Adrenal gland (tissue), 5 donors: Measurements from ENCODE around the gene CAMTA1.

Experiments used
- POLR2A ChIP-seq, 2 donors: fragments of 450-650 bp; IDR thresholded peaks; one replicate each; pipeline ENCODE4 v1.6.1; 2017; ENCODE audit warnings: antibody characterized with exemption in 2 of 2, mild to moderate bottlenecking in 2 of 2, moderate library complexity in 1 of 2
- TF ChIP-seq, protein P1 (sequence below), 6 experiments: fragments of 450-650 bp in 4 of 6; fragments of 200-600 bp in 2 of 6; sonication (generic) in 1 of 6; IDR thresholded peaks; 1 replicate in 5 of 6; 2 replicates in 1 of 6; pipeline versions ENCODE4 v1.5.1 to v1.8.0; 2016 to 2021; ENCODE audit warnings: antibody characterized with exemption in 6 of 6, mild to moderate bottlenecking in 2 of 6, moderate library complexity in 1 of 6
- donor health status: DM: no; HTN: no; CAD: no.

DNA sequence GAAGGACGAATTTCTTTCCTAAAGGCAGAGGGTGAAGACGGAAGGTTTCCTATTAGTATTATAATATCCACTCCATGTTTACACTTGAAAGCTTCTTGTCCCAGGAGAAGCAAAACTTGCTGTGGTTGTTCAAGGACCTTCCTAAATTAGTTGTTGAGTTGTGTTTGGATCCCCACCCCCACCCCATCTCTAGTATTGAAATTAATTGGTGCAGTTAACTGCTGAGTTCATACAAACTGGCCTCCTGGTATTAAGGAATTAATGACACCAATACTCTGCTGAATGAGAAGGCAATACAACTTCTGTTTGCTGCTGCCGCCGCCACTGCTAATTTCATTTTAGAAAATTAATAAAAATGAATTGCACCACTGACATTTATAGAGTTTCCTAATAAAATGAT, 308.8 kb downstream of the CAMTA1 start:
- TF ChIP-seq, protein P1, sequence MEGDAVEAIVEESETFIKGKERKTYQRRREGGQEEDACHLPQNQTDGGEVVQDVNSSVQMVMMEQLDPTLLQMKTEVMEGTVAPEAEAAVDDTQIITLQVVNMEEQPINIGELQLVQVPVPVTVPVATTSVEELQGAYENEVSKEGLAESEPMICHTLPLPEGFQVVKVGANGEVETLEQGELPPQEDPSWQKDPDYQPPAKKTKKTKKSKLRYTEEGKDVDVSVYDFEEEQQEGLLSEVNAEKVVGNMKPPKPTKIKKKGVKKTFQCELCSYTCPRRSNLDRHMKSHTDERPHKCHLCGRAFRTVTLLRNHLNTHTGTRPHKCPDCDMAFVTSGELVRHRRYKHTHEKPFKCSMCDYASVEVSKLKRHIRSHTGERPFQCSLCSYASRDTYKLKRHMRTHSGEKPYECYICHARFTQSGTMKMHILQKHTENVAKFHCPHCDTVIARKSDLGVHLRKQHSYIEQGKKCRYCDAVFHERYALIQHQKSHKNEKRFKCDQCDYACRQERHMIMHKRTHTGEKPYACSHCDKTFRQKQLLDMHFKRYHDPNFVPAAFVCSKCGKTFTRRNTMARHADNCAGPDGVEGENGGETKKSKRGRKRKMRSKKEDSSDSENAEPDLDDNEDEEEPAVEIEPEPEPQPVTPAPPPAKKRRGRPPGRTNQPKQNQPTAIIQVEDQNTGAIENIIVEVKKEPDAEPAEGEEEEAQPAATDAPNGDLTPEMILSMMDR (IDR thresholded peaks at IDR 0.05): no peak
- TF ChIP-seq POLR2A (IDR thresholded peaks at IDR 0.05): no peak
